OCI-LY1 (cell line): ENCODE data around the gene CNTNAP2.

Source experiments
- H2AFZ ChIP-seq: fragments of 200-600 bp; sonication (generic), shearing (Covaris generic); 2 replicates; pipeline ENCODE4 v1.6.0; 2014; ENCODE audit warnings: antibody characterized with exemption, mild to moderate bottlenecking, low read length
- H3F3A ChIP-seq: fragments of 200-600 bp; sonication (generic), shearing (Covaris generic); 2 replicates; pipeline ENCODE4 v1.6.0; 2014; ENCODE audit warnings: mild to moderate bottlenecking, antibody characterized with exemption, low read length, moderate library complexity; ENCODE audit not compliant: insufficient read depth
- H3K27ac ChIP-seq: fragments of 200-600 bp; sonication (generic); 2 replicates; pipeline ENCODE4 v1.5.1; 2014; ENCODE audit warnings: low read length, mixed run types, mild to moderate bottlenecking, low read depth; ENCODE audit not compliant: poor library complexity, severe bottlenecking
- H3K27me3 ChIP-seq: fragments of 200-600 bp; sonication (generic); 2 replicates; pipeline ENCODE4 v1.6.0; 2014; ENCODE audit warnings: antibody characterized with exemption, mild to moderate bottlenecking, low read length, moderate library complexity; ENCODE audit not compliant: insufficient read depth
- H3K36me3 ChIP-seq: fragments of 200-600 bp; sonication (generic); 2 replicates; pipeline ENCODE4 v1.6.1; 2014; ENCODE audit warnings: mild to moderate bottlenecking, antibody characterized with exemption, low read length, moderate library complexity, mixed read lengths; ENCODE audit not compliant: insufficient read depth
- H3K4me1 ChIP-seq: fragments of 200-600 bp; sonication (generic); 2 replicates; pipeline ENCODE4 v1.5.1; 2014; ENCODE audit warnings: mild to moderate bottlenecking, low read length, moderate library complexity; ENCODE audit not compliant: insufficient read depth, severe bottlenecking
- H3K4me2 ChIP-seq: fragments of 200-600 bp; sonication (generic), shearing (Covaris generic); 2 replicates; pipeline ENCODE4 v1.6.1; 2014; ENCODE audit warnings: low read length
- H3K4me3 ChIP-seq: fragments of 200-600 bp; sonication (generic); 2 replicates; pipeline ENCODE4 v1.5.1; 2014; ENCODE audit warnings: low read length, low read depth, mild to moderate bottlenecking, mixed read lengths; ENCODE audit not compliant: poor library complexity, severe bottlenecking
- H3K79me2 ChIP-seq: fragments of 200-600 bp; shearing (Covaris generic); 2 replicates; pipeline ENCODE4 v1.6.1; 2016; ENCODE audit warnings: mixed run types, low read length, mixed read lengths; ENCODE audit not compliant: insufficient read depth
- H3K9ac ChIP-seq: fragments of 200-600 bp; sonication (generic), shearing (Covaris generic); 2 replicates; pipeline ENCODE4 v1.6.1; 2014; ENCODE audit warnings: mild to moderate bottlenecking, low read length, mixed read lengths
- H3K9me2 ChIP-seq: fragments of 200-600 bp; sonication (generic), shearing (Covaris generic); 2 replicates; pipeline ENCODE4 v1.6.1; 2014; ENCODE audit warnings: low read depth, mild to moderate bottlenecking, low read length, mixed read lengths
- H3K9me3 ChIP-seq: fragments of 200-600 bp; shearing (Covaris generic); 2 replicates; pipeline ENCODE4 v1.6.1; 2014; ENCODE audit warnings: low read length, mixed read lengths
- H4K20me1 ChIP-seq: fragments of 200-600 bp; sonication (generic), shearing (Covaris generic); 2 replicates; pipeline ENCODE4 v1.6.0; 2016; ENCODE audit warnings: mild to moderate bottlenecking, low read length; ENCODE audit not compliant: insufficient read depth
- EZH2 ChIP-seq: fragments of 200-600 bp; sonication (generic), shearing (Covaris generic); IDR thresholded peaks from 2 replicates; pipeline ENCODE4 v1.8.0; 2017; ENCODE audit warnings: borderline replicate concordance, mixed run types, mild to moderate bottlenecking, antibody characterized with exemption, low read length, moderate library complexity, mixed read lengths
- TF ChIP-seq, protein P1 (sequence below): fragments of 200-600 bp; sonication (generic), shearing (Covaris generic); IDR thresholded peaks from 2 replicates; pipeline ENCODE4 v1.5.1; 2017; ENCODE audit warnings: mild to moderate bottlenecking, antibody characterized with exemption, low read length, moderate library complexity, mixed read lengths

CNTNAP2 gene

GRCh38 chr7:148204639-148205304, 2088.2 kb downstream of the CNTNAP2 start:
- Histone ChIP-seq H3K36me3 (no peaks in the 10 kb centered on the region), H3K4me1 (no peaks in the 10 kb centered on the region), H3K9me2 (no peaks in the 10 kb centered on the region), H3K9me3 (no peaks in the 10 kb centered on the region), H2AFZ (no peak overlapping the region), H3K27ac (no peak overlapping the region), H3K4me3 (no peak overlapping the region), H3K27me3 (peaks cover 3% of the 10 kb centered on the region; the same call in 1 of the 2 replicates), H3K79me2 (no peaks in the 10 kb centered on the region), H3K4me2 (no peak overlapping the region), H3F3A (no peaks in the 10 kb centered on the region), H3K9ac (no peak overlapping the region), H4K20me1 (no peaks in the 10 kb centered on the region)
- TF ChIP-seq, protein P1, sequence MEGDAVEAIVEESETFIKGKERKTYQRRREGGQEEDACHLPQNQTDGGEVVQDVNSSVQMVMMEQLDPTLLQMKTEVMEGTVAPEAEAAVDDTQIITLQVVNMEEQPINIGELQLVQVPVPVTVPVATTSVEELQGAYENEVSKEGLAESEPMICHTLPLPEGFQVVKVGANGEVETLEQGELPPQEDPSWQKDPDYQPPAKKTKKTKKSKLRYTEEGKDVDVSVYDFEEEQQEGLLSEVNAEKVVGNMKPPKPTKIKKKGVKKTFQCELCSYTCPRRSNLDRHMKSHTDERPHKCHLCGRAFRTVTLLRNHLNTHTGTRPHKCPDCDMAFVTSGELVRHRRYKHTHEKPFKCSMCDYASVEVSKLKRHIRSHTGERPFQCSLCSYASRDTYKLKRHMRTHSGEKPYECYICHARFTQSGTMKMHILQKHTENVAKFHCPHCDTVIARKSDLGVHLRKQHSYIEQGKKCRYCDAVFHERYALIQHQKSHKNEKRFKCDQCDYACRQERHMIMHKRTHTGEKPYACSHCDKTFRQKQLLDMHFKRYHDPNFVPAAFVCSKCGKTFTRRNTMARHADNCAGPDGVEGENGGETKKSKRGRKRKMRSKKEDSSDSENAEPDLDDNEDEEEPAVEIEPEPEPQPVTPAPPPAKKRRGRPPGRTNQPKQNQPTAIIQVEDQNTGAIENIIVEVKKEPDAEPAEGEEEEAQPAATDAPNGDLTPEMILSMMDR: no peak
- no peak for TF ChIP-seq EZH2

DNA sequence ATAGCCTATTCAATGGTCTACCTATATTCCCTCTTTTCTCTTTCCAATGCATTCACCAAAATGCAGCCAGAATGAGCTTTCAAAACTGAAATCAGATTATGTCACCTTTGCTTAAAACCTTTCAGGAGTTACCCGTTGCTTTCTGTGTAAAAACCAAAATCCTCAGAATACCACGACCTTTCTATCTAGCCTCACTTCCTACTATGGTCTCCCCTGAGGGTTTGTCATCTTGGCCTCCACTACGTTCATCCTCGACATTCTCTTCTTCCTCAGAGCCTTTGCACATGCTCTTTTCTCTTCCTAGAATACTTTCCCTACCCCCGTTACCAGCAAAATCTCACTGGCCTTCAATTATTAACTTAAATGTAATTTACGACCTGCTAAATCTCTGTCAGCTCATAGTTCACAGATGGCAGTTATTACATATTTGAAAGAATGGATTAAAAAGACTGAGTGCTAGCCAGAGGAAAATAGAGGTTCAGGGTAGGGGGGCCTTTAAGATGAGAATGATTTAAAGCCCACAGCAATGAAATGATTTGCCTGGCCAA, 2093.1 kb downstream of the CNTNAP2 start:
- no peak overlapping the region for H3K4me2 ChIP-seq
- no peaks in the 10 kb centered on the region for H3F3A ChIP-seq
- no peaks in the 10 kb centered on the region for H3K9me3 ChIP-seq
- no peak overlapping the region for H3K9ac ChIP-seq
- no peak overlapping the region for H3K27ac ChIP-seq
- H3K79me2 ChIP-seq: no peaks in the 10 kb centered on the region
- no peaks in the 10 kb centered on the region for H3K36me3 ChIP-seq
- H4K20me1 ChIP-seq: no peaks in the 10 kb centered on the region
- peaks cover 3% of the 10 kb centered on the region; the same call in 1 of the 2 replicates for H3K27me3 ChIP-seq
- no peaks in the 10 kb centered on the region for H3K9me2 ChIP-seq
- no peak overlapping the region for H2AFZ ChIP-seq
- TF ChIP-seq EZH2: no peak
- TF ChIP-seq, protein P1: no peak
- H3K4me3 ChIP-seq: no peak overlapping the region
- H3K4me1 ChIP-seq: no peaks in the 10 kb centered on the region

GRCh38 chr7:148210804-148211325, 2094.3 kb downstream of the CNTNAP2 start:
- Histone ChIP-seq H4K20me1 (no peaks in the 10 kb centered on the region), H3K9ac (no peak overlapping the region), H3K4me3 (no peak overlapping the region), H3K79me2 (no peaks in the 10 kb centered on the region), H3K4me2 (no peak overlapping the region), H2AFZ (no peak overlapping the region), H3F3A (no peaks in the 10 kb centered on the region), H3K9me2 (no peaks in the 10 kb centered on the region), H3K36me3 (no peaks in the 10 kb centered on the region), H3K9me3 (no peaks in the 10 kb centered on the region), H3K27ac (no peak overlapping the region), H3K4me1 (no peaks in the 10 kb centered on the region), H3K27me3 (peaks cover 3% of the 10 kb centered on the region; the same call in 1 of the 2 replicates)
- TF ChIP-seq EZH2: no peak
- TF ChIP-seq, protein P1: no peak
